HepG2 (cell line): ENCODE data around the gene FAM83C. TPM values are rescaled to one million over a fixed set of nuclear protein-coding genes. Genes with fewer than 3 reads are reported as not detected.
"Not testable (repeated sequence)": the region's sequence is repeated elsewhere in the genome, so short reads cannot be mapped to it uniquely, and the experiment has no call there.

Source experiments
- ATAC-seq: fragments of 200-7000 bp; cut with Tn5 transposase; 3 replicates; pipeline ENCODE4 v1.9.1; 2020; ENCODE audit warnings: mild to moderate bottlenecking, moderate library complexity
- BruUV-seq: library from RNA; stranded (reverse); fragments of 400-500 nt; replicated peaks from 2 replicates; lab custom pipeline; 2021; lab: Mats Ljungman, UMichigan
- CTCF ChIA-PET: fragments of 300-600 bp; formaldehyde crosslinking; extraction: SDS; loops from one replicate; lab custom pipeline; 2021; ENCODE audit warnings: low total read pairs, inconsistent platforms, low intra/inter-chr PET ratio; lab: Yijun Ruan, JAX
- POLR2A ChIA-PET: fragments of 350-600 bp; sonication (Branson Sonifier 250); formaldehyde crosslinking; loops from one replicate; lab custom pipeline; 2020; ENCODE audit warnings: antibody characterized with exemption, inconsistent platforms; lab: Yijun Ruan, JAX
- DNase-seq: peaks from one replicate; pipeline ENCODE4 v3.0.0-alpha.2; 2015; ENCODE audit warnings: low spot score
- FAIRE-seq: peaks from 3 replicates; lab custom pipeline; 2011; peaks lifted over from hg19 to GRCh38; lab: Jason Lieb, UNC
- H2AFZ ChIP-seq: one replicate; pipeline ENCODE4 v1.6.1; 2011; ENCODE audit warnings: low read length, inconsistent platforms
- H3K27ac ChIP-seq: fragments of 300-600 bp; 3 replicates; pipeline ENCODE4 v1.8.0; 2011; ENCODE audit warnings: mixed run types, mild to moderate bottlenecking, mixed read lengths, low read length, inconsistent platforms; ENCODE audit not compliant: insufficient read depth; ENCODE audit errors: extremely low read length
- H3K27me3 ChIP-seq, 2 experiments: fragments of 200-600 bp in 1 of 2; 2 replicates in 1 of 2; 3 replicates in 1 of 2; pipeline versions ENCODE4 v1.6.0 to v1.8.0; 2011; ENCODE audit warnings: low read length in 2 of 2, mild to moderate bottlenecking in 2 of 2, moderate library complexity in 2 of 2, inconsistent platforms in 1 of 2; ENCODE audit not compliant: insufficient read depth in 2 of 2, control insufficient read depth in 1 of 2
- H3K36me3 ChIP-seq, 2 experiments: fragments of 200-600 bp in 1 of 2; replicated peaks in 1 of 2; 2 replicates in 1 of 2; 3 replicates in 1 of 2; pipeline versions ENCODE4 v1.5.1 to v1.8.0; 2011; ENCODE audit warnings: low read length in 2 of 2, inconsistent platforms in 1 of 2; ENCODE audit not compliant: insufficient read depth in 2 of 2, control insufficient read depth in 1 of 2
- H3K4me1 ChIP-seq: 2 replicates; pipeline ENCODE4 v1.5.1; 2012; ENCODE audit warnings: low read length, inconsistent platforms; ENCODE audit not compliant: insufficient read depth
- H3K4me2 ChIP-seq: 2 replicates; pipeline ENCODE4 v1.6.0; 2011; ENCODE audit warnings: low read depth, low read length, inconsistent platforms
- H3K4me3 ChIP-seq, 3 experiments: fragments of 200-600 bp in 1 of 3; sonication (generic), shearing (Covaris generic) in 1 of 3; replicated peaks in 1 of 3; 2 replicates each; pipeline ENCODE4 v1.5.1; 2011 to 2016; ENCODE audit warnings: low read length in 3 of 3, inconsistent platforms in 2 of 3, low read depth in 2 of 3, mild to moderate bottlenecking in 2 of 3, control low read depth in 1 of 3, mixed read lengths in 1 of 3; ENCODE audit not compliant: insufficient read depth in 1 of 3
- H3K79me2 ChIP-seq: one replicate; pipeline ENCODE4 v1.6.1; 2011; ENCODE audit warnings: low read length, inconsistent platforms; ENCODE audit not compliant: insufficient read depth
- H3K9ac ChIP-seq: 2 replicates; pipeline ENCODE4 v1.6.0; 2011; ENCODE audit warnings: mild to moderate bottlenecking, low read depth, low read length, inconsistent platforms; ENCODE audit not compliant: insufficient read depth
- H3K9me3 ChIP-seq: 2 replicates; pipeline ENCODE4 v1.5.1; 2012; ENCODE audit warnings: mild to moderate bottlenecking, low read length
- H4K20me1 ChIP-seq: 2 replicates; pipeline ENCODE4 v1.6.0; 2011; ENCODE audit warnings: inconsistent platforms, mild to moderate bottlenecking, low read length, moderate library complexity; ENCODE audit not compliant: insufficient read depth
- PRPF4 ChIP-seq: fragments of 200-400 bp; formaldehyde crosslinking; IDR thresholded peaks from 2 replicates; pipeline ENCODE4 v1.6.1; 2016; ENCODE audit warnings: low read length, low read depth; ENCODE audit not compliant: poor library complexity, severe bottlenecking
- THAP11 ChIP-seq: IDR thresholded peaks from 2 replicates; pipeline ENCODE4 v1.6.1; 2016; ENCODE audit warnings: missing biosample characterization, missing genetic modification reagents
- THAP7 ChIP-seq: sonication (generic); formaldehyde crosslinking; IDR thresholded peaks from 2 replicates; pipeline ENCODE4 v1.8.1; 2023; ENCODE audit warnings: mild to moderate bottlenecking, missing genetic modification reagents
- ZFP90 ChIP-seq: sonication (generic); formaldehyde crosslinking; IDR thresholded peaks from 2 replicates; pipeline ENCODE4 v1.8.0; 2022; ENCODE audit warnings: missing genetic modification reagents, mild to moderate bottlenecking, inconsistent platforms, borderline replicate concordance
- ZNF281 ChIP-seq: sonication (generic); formaldehyde crosslinking; IDR thresholded peaks from 2 replicates; pipeline ENCODE4 v1.4.0; 2020; ENCODE audit warnings: missing genetic modification reagents, borderline replicate concordance
- ZNF768 ChIP-seq: sonication (generic); formaldehyde crosslinking; IDR thresholded peaks from 2 replicates; pipeline ENCODE4 v1.4.0; 2020; ENCODE audit warnings: missing genetic modification reagents
- WGBS: methylation state at CpG from one replicate; pipeline ENCODE4 v1.1.6; 2017; ENCODE audit warnings: low lambda C conversion rate; 5-methylcytosine and 5-hydroxymethylcytosine counted together
- in situ Hi-C: cut with HindIII; loops from 2 replicates; pipeline ENCODE4 v1.10.0; 2017; ENCODE audit warnings: low pct_unique_long_range_greater_than_20kb; ENCODE audit not compliant: extremely low pct_ligation_motif_present
- intact Hi-C: fragments of 100-400 bp; cut with micrococcal nuclease; formaldehyde crosslinking; loops from one replicate; pipeline ENCODE4 v1.10.0; 2022; ENCODE audit not compliant: unreplicated experiment
- polyA plus RNA-seq, 8 experiments: library from polyadenylated mRNA; depleted of rRNA in 3 of 8; stranded (reverse) in 7 of 8; unstranded in 1 of 8; fragments of >200 nt; fragmentation: Illumina TruSeq in 4 of 8; extraction: Trizol in 4 of 8; gene quantifications; 2 replicates each; pipeline versions ENCODE4 v1.2.1 to v1.2.3, GENCODE V29; 2011 to 2016; ENCODE audit warnings: low read depth in 4 of 8, missing spikeins in 1 of 8, mixed read lengths in 1 of 8; ENCODE audit not compliant: insufficient read depth in 1 of 8
- total RNA-seq, 5 experiments: library from RNA; depleted of rRNA; stranded (reverse); fragments of >200 nt; fragmentation: Illumina TruSeq; extraction: Trizol; gene quantifications; 2 replicates each; pipeline ENCODE4 v1.2.3, GENCODE V29; 2016; ENCODE audit warnings: low read depth in 1 of 5
- TF ChIP-seq, protein P1 (sequence below): sonication (generic); formaldehyde crosslinking; IDR thresholded peaks from 2 replicates; pipeline ENCODE4 v1.5.1; 2020; ENCODE audit warnings: mild to moderate bottlenecking, missing genetic modification reagents, moderate library complexity

FAM83C gene
- total and polyA plus RNA-seq, 2 of the 13 experiments (the other 11 are each of a cell fraction or from before 2014, with no cell fraction given), result 0.04 TPM; not detected in 1

GRCh38 chr20:35262321-35262720 lies 29.9 kb downstream of the FAM83C start:
- POLR2A ChIA-PET, FAIRE-seq, H3K79me2 ChIP-seq, H3K27me3 ChIP-seq, BruUV-seq, CTCF ChIA-PET, H3K36me3 ChIP-seq, H3K9me3 ChIP-seq, H4K20me1 ChIP-seq, H3K4me2 ChIP-seq, H3K4me3 ChIP-seq, H3K9ac ChIP-seq, DNase-seq, H2AFZ ChIP-seq, ATAC-seq, H3K27ac ChIP-seq: not testable (repeated sequence)
- peaks cover 45% of the 10 kb centered on the region for H3K4me1 ChIP-seq
- in situ Hi-C loops, result loop anchor here (5.0 to 10.0 kb wide), 2 partner anchors 45 to 388 kb away; partner anchors contain the start of genes ACSS2 and GGT7
- WGBS, result 80% methylated on average over 9 of the region's 10 CpGs
- intact Hi-C loops, result loop anchor here (5.0 kb wide), 1 partner anchor 285 kb away; no protein-coding TSS in a partner anchor

DNA sequence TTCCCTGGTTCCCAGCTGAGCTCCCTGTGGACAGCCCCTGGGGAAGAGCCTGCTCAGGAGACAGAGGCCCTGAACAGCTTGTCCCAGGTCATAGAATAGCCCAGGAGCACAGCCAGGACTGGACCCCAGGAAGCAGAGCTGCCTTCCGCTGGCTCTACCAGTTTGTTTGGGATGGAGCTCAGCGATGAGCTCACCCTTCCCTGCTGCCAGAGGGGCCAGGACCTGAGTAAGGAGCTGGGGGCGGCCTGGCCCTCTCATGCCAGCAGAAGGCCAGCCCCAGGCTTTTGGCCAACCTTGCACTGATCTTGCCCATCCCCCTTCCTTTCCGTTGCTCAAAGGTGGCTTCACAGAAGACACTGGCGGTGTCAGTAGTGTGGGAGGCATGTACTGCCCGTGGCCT lies 31.8 kb downstream of the FAM83C start:
- peak; percentile 7; the same call in 1 of the 3 replicates for ATAC-seq
- WGBS, result 77% methylated on average over 6 of the region's 6 CpGs
- Histone ChIP-seq H3K36me3 (no peaks in the 10 kb centered on the region), H2AFZ (no peak overlapping the region), H3K4me3 (no peak overlapping the region), H3K4me2 (no peak overlapping the region), H3K9me3 (no peaks in the 10 kb centered on the region), H3K27me3 (no peaks in the 10 kb centered on the region), H3K9ac (no peak overlapping the region), H3K27ac (no peak overlapping the region), H3K4me1 (peaks cover 49% of the 10 kb centered on the region), H4K20me1 (no peaks in the 10 kb centered on the region), H3K79me2 (no peaks in the 10 kb centered on the region)
- no TSS peak for BruUV-seq
- DNase-seq, result no peak
- in situ Hi-C loops (loop anchor here (5.0 to 10.0 kb wide), 2 partner anchors 43 to 386 kb away; partner anchors contain the start of genes ACSS2 and GGT7), intact Hi-C loops (loop anchor here (5.0 kb wide), 1 partner anchor 283 kb away; no protein-coding TSS in a partner anchor)
- ChIA-PET CTCF (no interaction called here), POLR2A (no interaction called here)
- FAIRE-seq, result no peak
- TF ChIP-seq THAP11 (CRISPR knock-in tag) (no peak), ZNF768 (CRISPR knock-in tag) (peak; percentile 13; the same call in 1 of the 2 replicates), ZNF281 (peak; percentile 38; the same call in 1 of the 2 replicates), THAP7 (CRISPR knock-in tag) (0 out of 2 replicates have a peak, but pooled peaks have one; percentile 27), ZFP90 (CRISPR knock-in tag) (0 out of 2 replicates have a peak, but pooled peaks have one; percentile 5), PRPF4 (no peak)
- TF ChIP-seq, protein P1, sequence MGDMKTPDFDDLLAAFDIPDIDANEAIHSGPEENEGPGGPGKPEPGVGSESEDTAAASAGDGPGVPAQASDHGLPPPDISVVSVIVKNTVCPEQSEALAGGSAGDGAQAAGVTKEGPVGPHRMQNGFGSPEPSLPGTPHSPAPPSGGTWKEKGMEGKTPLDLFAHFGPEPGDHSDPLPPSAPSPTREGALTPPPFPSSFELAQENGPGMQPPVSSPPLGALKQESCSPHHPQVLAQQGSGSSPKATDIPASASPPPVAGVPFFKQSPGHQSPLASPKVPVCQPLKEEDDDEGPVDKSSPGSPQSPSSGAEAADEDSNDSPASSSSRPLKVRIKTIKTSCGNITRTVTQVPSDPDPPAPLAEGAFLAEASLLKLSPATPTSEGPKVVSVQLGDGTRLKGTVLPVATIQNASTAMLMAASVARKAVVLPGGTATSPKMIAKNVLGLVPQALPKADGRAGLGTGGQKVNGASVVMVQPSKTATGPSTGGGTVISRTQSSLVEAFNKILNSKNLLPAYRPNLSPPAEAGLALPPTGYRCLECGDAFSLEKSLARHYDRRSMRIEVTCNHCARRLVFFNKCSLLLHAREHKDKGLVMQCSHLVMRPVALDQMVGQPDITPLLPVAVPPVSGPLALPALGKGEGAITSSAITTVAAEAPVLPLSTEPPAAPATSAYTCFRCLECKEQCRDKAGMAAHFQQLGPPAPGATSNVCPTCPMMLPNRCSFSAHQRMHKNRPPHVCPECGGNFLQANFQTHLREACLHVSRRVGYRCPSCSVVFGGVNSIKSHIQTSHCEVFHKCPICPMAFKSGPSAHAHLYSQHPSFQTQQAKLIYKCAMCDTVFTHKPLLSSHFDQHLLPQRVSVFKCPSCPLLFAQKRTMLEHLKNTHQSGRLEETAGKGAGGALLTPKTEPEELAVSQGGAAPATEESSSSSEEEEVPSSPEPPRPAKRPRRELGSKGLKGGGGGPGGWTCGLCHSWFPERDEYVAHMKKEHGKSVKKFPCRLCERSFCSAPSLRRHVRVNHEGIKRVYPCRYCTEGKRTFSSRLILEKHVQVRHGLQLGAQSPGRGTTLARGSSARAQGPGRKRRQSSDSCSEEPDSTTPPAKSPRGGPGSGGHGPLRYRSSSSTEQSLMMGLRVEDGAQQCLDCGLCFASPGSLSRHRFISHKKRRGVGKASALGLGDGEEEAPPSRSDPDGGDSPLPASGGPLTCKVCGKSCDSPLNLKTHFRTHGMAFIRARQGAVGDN, result 0 out of 2 replicates have a peak, but pooled peaks have one; percentile 29
